GM06990 (cell line): ENCODE results near the gene CD86.

Source experiments
- DNase-seq: peaks from one replicate; pipeline ENCODE4 v3.0.0-alpha.2; 2011; ENCODE audit not compliant: insufficient read length; ENCODE audit errors: extremely low read depth
- H3K27me3 ChIP-seq: replicated peaks from 2 replicates; pipeline ENCODE4 v1.6.0; 2011; ENCODE audit warnings: low read length; ENCODE audit not compliant: control insufficient read depth, insufficient read depth
- H3K36me3 ChIP-seq: 2 replicates; pipeline ENCODE4 v1.5.1; 2011; ENCODE audit warnings: low read length; ENCODE audit not compliant: control insufficient read depth, insufficient read depth
- H3K4me3 ChIP-seq: replicated peaks from 2 replicates; pipeline ENCODE4 v1.5.1; 2011; ENCODE audit warnings: low read depth, mild to moderate bottlenecking, control low read depth, low read length
- CTCF ChIP-seq: IDR thresholded peaks from 2 replicates; pipeline ENCODE4 v1.5.1; 2011; ENCODE audit warnings: low read length, control low read depth, mild to moderate bottlenecking, inconsistent platforms; ENCODE audit not compliant: insufficient read depth, poor library complexity, severe bottlenecking

CD86 gene

GRCh38 chr3:122088531-122088930 lies 33.4 kb downstream of the CD86 start:
- no peak for DNase-seq
- Histone ChIP-seq H3K27me3 (no peaks in the 10 kb centered on the region), H3K4me3 (no peak overlapping the region), H3K36me3 (no peaks in the 10 kb centered on the region)
- TF ChIP-seq CTCF, result no peak

- Histone ChIP-seq H3K36me3 (no peaks in the 10 kb centered on the region), H3K27me3 (no peaks in the 10 kb centered on the region), H3K4me3 (no peak overlapping the region)
- no peak for TF ChIP-seq CTCF
- no peak for DNase-seq
Measured at GRCh38 chr3:122091602-122092295, 36.6 kb downstream of the CD86 start.

GRCh38 chr3:122092460-122093165 lies 37.5 kb downstream of the CD86 start:
- peak; percentile 81 for TF ChIP-seq CTCF
- DNase-seq, result no peak
- Histone ChIP-seq H3K36me3 (no peaks in the 10 kb centered on the region), H3K4me3 (no peak overlapping the region), H3K27me3 (no peaks in the 10 kb centered on the region)

GRCh38 chr3:122094125-122094524 lies 39.0 kb downstream of the CD86 start:
- H3K36me3 ChIP-seq, result no peaks in the 10 kb centered on the region
- TF ChIP-seq CTCF, result no peak
- peak; percentile 64 for DNase-seq
- H3K27me3 ChIP-seq, result no peaks in the 10 kb centered on the region
- H3K4me3 ChIP-seq, result no peak overlapping the region

- no peaks in the 10 kb centered on the region for H3K36me3 ChIP-seq
- DNase-seq, result no peak
- H3K27me3 ChIP-seq, result no peaks in the 10 kb centered on the region
- H3K4me3 ChIP-seq, result no peak overlapping the region
- TF ChIP-seq CTCF, result no peak
Measured at GRCh38 chr3:122094693-122095092, 39.5 kb downstream of the CD86 start.

- DNase-seq, result no peak
- no peak for TF ChIP-seq CTCF
- Histone ChIP-seq H3K27me3 (no peaks in the 10 kb centered on the region), H3K4me3 (no peak overlapping the region), H3K36me3 (no peaks in the 10 kb centered on the region)
Measured at GRCh38 chr3:122097141-122097540, 42.0 kb downstream of the CD86 start.
